Cardiac fibroblast (primary cell): Measurements from ENCODE around the gene COL5A1.
A peak's percentile ranks its signal among the peaks of the same experiment; 100 is the strongest.

ENCODE experiments used
- DNase-seq, 2 donors: peaks; one replicate each; pipeline versions ENCODE4 v3.0.0 to v3.0.0-alpha.2; 2010; ENCODE audit warnings: low read depth in 2 of 2
- H3K4me3 ChIP-seq, 2 donors: replicated peaks in 1 of 2; 1 replicate in 1 of 2; 2 replicates in 1 of 2; pipeline ENCODE4 v1.5.1; 2011; ENCODE audit warnings: low read depth in 2 of 2, low read length in 2 of 2, mild to moderate bottlenecking in 2 of 2, moderate library complexity in 1 of 2
- CTCF ChIP-seq: IDR thresholded peaks from one replicate; pipeline ENCODE4 v1.5.1; 2011; ENCODE audit warnings: low read depth, mild to moderate bottlenecking, low read length, inconsistent platforms

Gene COL5A1

GRCh38 chr9:134626571-134627416, 14.8 kb upstream of the COL5A1 start:
- no peak for TF ChIP-seq CTCF
- H3K4me3 ChIP-seq, result no peak overlapping the region
- DNase-seq, result peak; percentile 31 to 65

GRCh38 chr9:134627417-134628353, 13.9 kb upstream of the COL5A1 start:
- no peak overlapping the region for H3K4me3 ChIP-seq
- no peak for DNase-seq
- TF ChIP-seq CTCF, result no peak

- no peak for DNase-seq
- no peak overlapping the region for H3K4me3 ChIP-seq
- TF ChIP-seq CTCF, result no peak
These were observed 13.3 kb upstream of the COL5A1 start for GRCh38 chr9:134628354-134628736.

- no peak overlapping the region for H3K4me3 ChIP-seq
- no peak for DNase-seq
- no peak for TF ChIP-seq CTCF
These were observed 12.5 kb upstream of the COL5A1 start for GRCh38 chr9:134629061-134629585.

- no peak for TF ChIP-seq CTCF
- DNase-seq, result no peak
- no peak overlapping the region for H3K4me3 ChIP-seq
These were observed 11.8 kb upstream of the COL5A1 start for GRCh38 chr9:134629586-134630392.

GRCh38 chr9:134630393-134630790, 11.2 kb upstream of the COL5A1 start:
- H3K4me3 ChIP-seq, result no peak overlapping the region
- TF ChIP-seq CTCF, result no peak
- DNase-seq, result no peak
